GM18517 (cell line): Measurements from ENCODE around the gene SKAP1.

Experiments
- ATAC-seq: cut with Tn5 transposase; IDR thresholded peaks from one replicate; pipeline ENCODE4 v1.9.1; 2021; ENCODE audit warnings: mild to moderate bottlenecking, moderate library complexity; ENCODE audit not compliant: unreplicated experiment

The SKAP1 gene

GRCh38 chr17:48084932-48085331 lies 345.1 kb downstream of the SKAP1 start:
- ATAC-seq, result no peak
